ENCODE data around the gene TNS3.

TNS3 gene

GRCh38 chr7:47583739-47584535 lies 2.0 kb upstream of the TNS3 start:
- Histone ChIP-seq H3K36me3 (ENCODE audit: insufficient read depth, low read length) (no peaks in the 10 kb centered on the region), H3K9me3 (ENCODE audit: low read length) (no peaks in the 10 kb centered on the region), H2AFZ (ENCODE audit: low read depth, low read length) (no peak overlapping the region), H3K4me1 (ENCODE audit: insufficient read depth, low read length) (peaks cover 10% of the 10 kb centered on the region), H3K4me3 (ENCODE audit: low read length) (no peak overlapping the region), H3K27me3 (ENCODE audit: insufficient read depth, low read length) (no peaks in the 10 kb centered on the region)

- no peak overlapping the region for H3K4me3 ChIP-seq (ENCODE audit: low read length)
- no peaks in the 10 kb centered on the region for H3K27me3 ChIP-seq (ENCODE audit: insufficient read depth, low read length)
- no peaks in the 10 kb centered on the region for H3K9me3 ChIP-seq (ENCODE audit: low read length)
- no peak overlapping the region for H2AFZ ChIP-seq (ENCODE audit: low read depth, low read length)
- H3K4me1 ChIP-seq (ENCODE audit: insufficient read depth, low read length), result peaks cover 10% of the 10 kb centered on the region
- H3K36me3 ChIP-seq (ENCODE audit: insufficient read depth, low read length), result no peaks in the 10 kb centered on the region
These were observed 1.1 kb upstream of the TNS3 start for GRCh38 chr7:47582764-47583738.

GRCh38 chr7:47581438-47581803 lies 490 bp downstream of the TNS3 start:
- no peaks in the 10 kb centered on the region for H3K9me3 ChIP-seq (ENCODE audit: low read length)
- peak overlapping the region; percentile 97 for H2AFZ ChIP-seq (ENCODE audit: low read depth, low read length)
- no peaks in the 10 kb centered on the region for H3K27me3 ChIP-seq (ENCODE audit: insufficient read depth, low read length)
- H3K36me3 ChIP-seq (ENCODE audit: insufficient read depth, low read length), result no peaks in the 10 kb centered on the region
- H3K4me3 ChIP-seq (ENCODE audit: low read length), result peak overlapping the region; percentile 68
- peaks cover 10% of the 10 kb centered on the region for H3K4me1 ChIP-seq (ENCODE audit: insufficient read depth, low read length)

- peaks cover 10% of the 10 kb centered on the region for H3K4me1 ChIP-seq (ENCODE audit: insufficient read depth, low read length)
- no peaks in the 10 kb centered on the region for H3K36me3 ChIP-seq (ENCODE audit: insufficient read depth, low read length)
- no peaks in the 10 kb centered on the region for H3K9me3 ChIP-seq (ENCODE audit: low read length)
- H2AFZ ChIP-seq (ENCODE audit: low read depth, low read length), result no peak overlapping the region
- H3K27me3 ChIP-seq (ENCODE audit: insufficient read depth, low read length), result no peaks in the 10 kb centered on the region
- peak overlapping the region; percentile 68 for H3K4me3 ChIP-seq (ENCODE audit: low read length)
These were observed 1.0 kb downstream of the TNS3 start for GRCh38 chr7:47580811-47581331.

GRCh38 chr7:47580175-47580706 lies 1.7 kb downstream of the TNS3 start:
- no peaks in the 10 kb centered on the region for H3K9me3 ChIP-seq (ENCODE audit: low read length)
- no peaks in the 10 kb centered on the region for H3K27me3 ChIP-seq (ENCODE audit: insufficient read depth, low read length)
- H3K4me1 ChIP-seq (ENCODE audit: insufficient read depth, low read length), result peaks cover 10% of the 10 kb centered on the region
- H3K36me3 ChIP-seq (ENCODE audit: insufficient read depth, low read length), result no peaks in the 10 kb centered on the region
- peak overlapping the region; percentile 68 for H3K4me3 ChIP-seq (ENCODE audit: low read length)
- H2AFZ ChIP-seq (ENCODE audit: low read depth, low read length), result no peak overlapping the region

- Histone ChIP-seq H3K27me3 (ENCODE audit: insufficient read depth, low read length) (no peaks in the 10 kb centered on the region), H3K36me3 (ENCODE audit: insufficient read depth, low read length) (no peaks in the 10 kb centered on the region), H3K9me3 (ENCODE audit: low read length) (no peaks in the 10 kb centered on the region), H3K4me1 (ENCODE audit: insufficient read depth, low read length) (peaks cover 10% of the 10 kb centered on the region), H3K4me3 (ENCODE audit: low read length) (no peak overlapping the region), H2AFZ (ENCODE audit: low read depth, low read length) (no peak overlapping the region)
These were observed 2.5 kb downstream of the TNS3 start for GRCh38 chr7:47579458-47579857.

- no peaks in the 10 kb centered on the region for H3K27me3 ChIP-seq (ENCODE audit: insufficient read depth, low read length)
- no peak overlapping the region for H2AFZ ChIP-seq (ENCODE audit: low read depth, low read length)
- H3K9me3 ChIP-seq (ENCODE audit: low read length), result no peaks in the 10 kb centered on the region
- peaks cover 10% of the 10 kb centered on the region for H3K4me1 ChIP-seq (ENCODE audit: insufficient read depth, low read length)
- H3K4me3 ChIP-seq (ENCODE audit: low read length), result no peak overlapping the region
- no peaks in the 10 kb centered on the region for H3K36me3 ChIP-seq (ENCODE audit: insufficient read depth, low read length)
These were observed 3.2 kb downstream of the TNS3 start for GRCh38 chr7:47578579-47579270.

GRCh38 chr7:47577321-47577919 lies 4.5 kb downstream of the TNS3 start:
- Histone ChIP-seq H3K27me3 (ENCODE audit: insufficient read depth, low read length) (no peaks in the 10 kb centered on the region), H2AFZ (ENCODE audit: low read depth, low read length) (no peak overlapping the region), H3K36me3 (ENCODE audit: insufficient read depth, low read length) (no peaks in the 10 kb centered on the region), H3K4me1 (ENCODE audit: insufficient read depth, low read length) (peaks cover 10% of the 10 kb centered on the region), H3K9me3 (ENCODE audit: low read length) (no peaks in the 10 kb centered on the region), H3K4me3 (ENCODE audit: low read length) (no peak overlapping the region)

GRCh38 chr7:47576866-47577306 lies 5.0 kb downstream of the TNS3 start:
- no peaks in the 10 kb centered on the region for H3K36me3 ChIP-seq (ENCODE audit: insufficient read depth, low read length)

GRCh38 chr7:47576031-47576865 lies 5.7 kb downstream of the TNS3 start:
- Histone ChIP-seq H3K4me3 (ENCODE audit: low read length) (no peak overlapping the region), H3K36me3 (ENCODE audit: insufficient read depth, low read length) (no peaks in the 10 kb centered on the region), H3K27me3 (ENCODE audit: insufficient read depth, low read length) (no peaks in the 10 kb centered on the region), H3K4me1 (ENCODE audit: insufficient read depth, low read length) (peaks cover 10% of the 10 kb centered on the region), H2AFZ (ENCODE audit: low read depth, low read length) (no peak overlapping the region), H3K9me3 (ENCODE audit: low read length) (peaks cover 7% of the 10 kb centered on the region)

More at GRCh38 chr7:47576866-47577306, 5.0 kb downstream of the TNS3 start:
- no peaks in the 10 kb centered on the region for H3K27me3 ChIP-seq (ENCODE audit: insufficient read depth, low read length)
- H3K4me1 ChIP-seq (ENCODE audit: insufficient read depth, low read length), result peaks cover 10% of the 10 kb centered on the region
- H3K9me3 ChIP-seq (ENCODE audit: low read length), result peaks cover 4% of the 10 kb centered on the region
- H2AFZ ChIP-seq (ENCODE audit: low read depth, low read length), result no peak overlapping the region
- H3K4me3 ChIP-seq (ENCODE audit: low read length), result no peak overlapping the region

GRCh38 chr7:47574482-47575329 lies 7.2 kb downstream of the TNS3 start:
- H3K9me3 ChIP-seq (ENCODE audit: low read length), result peaks cover 7% of the 10 kb centered on the region
- H3K4me3 ChIP-seq (ENCODE audit: low read length), result no peak overlapping the region
- H2AFZ ChIP-seq (ENCODE audit: low read depth, low read length), result no peak overlapping the region
- H3K36me3 ChIP-seq (ENCODE audit: insufficient read depth, low read length), result no peaks in the 10 kb centered on the region
- H3K27me3 ChIP-seq (ENCODE audit: insufficient read depth, low read length), result no peaks in the 10 kb centered on the region
- no peaks in the 10 kb centered on the region for H3K4me1 ChIP-seq (ENCODE audit: insufficient read depth, low read length)
